ENCODE data around the gene CDH15.

The CDH15 gene

GRCh38 chr16:89197633-89198416 is 26.3 kb downstream of the CDH15 start:
- H3K9me3 ChIP-seq = no peaks in the 10 kb centered on the region
- no peak for TF ChIP-seq CTCF (IDR thresholded peaks at IDR 0.05)
- intact Hi-C loops (cut with DNase I; ENCODE audit: low total_unique reads) = no loop called here
- no peak overlapping the region for H3K27ac ChIP-seq
- no peak for DNase-seq
- peaks cover 0 to 24% (median 6%) of the 10 kb centered on the region in 4 donors for H3K4me1 ChIP-seq
- peaks cover 0 to 67% of the 10 kb centered on the region in 2 donors for H3K27me3 ChIP-seq
- no peaks in the 10 kb centered on the region for H3K36me3 ChIP-seq
- H3K4me3 ChIP-seq = no peak overlapping the region

DNA sequence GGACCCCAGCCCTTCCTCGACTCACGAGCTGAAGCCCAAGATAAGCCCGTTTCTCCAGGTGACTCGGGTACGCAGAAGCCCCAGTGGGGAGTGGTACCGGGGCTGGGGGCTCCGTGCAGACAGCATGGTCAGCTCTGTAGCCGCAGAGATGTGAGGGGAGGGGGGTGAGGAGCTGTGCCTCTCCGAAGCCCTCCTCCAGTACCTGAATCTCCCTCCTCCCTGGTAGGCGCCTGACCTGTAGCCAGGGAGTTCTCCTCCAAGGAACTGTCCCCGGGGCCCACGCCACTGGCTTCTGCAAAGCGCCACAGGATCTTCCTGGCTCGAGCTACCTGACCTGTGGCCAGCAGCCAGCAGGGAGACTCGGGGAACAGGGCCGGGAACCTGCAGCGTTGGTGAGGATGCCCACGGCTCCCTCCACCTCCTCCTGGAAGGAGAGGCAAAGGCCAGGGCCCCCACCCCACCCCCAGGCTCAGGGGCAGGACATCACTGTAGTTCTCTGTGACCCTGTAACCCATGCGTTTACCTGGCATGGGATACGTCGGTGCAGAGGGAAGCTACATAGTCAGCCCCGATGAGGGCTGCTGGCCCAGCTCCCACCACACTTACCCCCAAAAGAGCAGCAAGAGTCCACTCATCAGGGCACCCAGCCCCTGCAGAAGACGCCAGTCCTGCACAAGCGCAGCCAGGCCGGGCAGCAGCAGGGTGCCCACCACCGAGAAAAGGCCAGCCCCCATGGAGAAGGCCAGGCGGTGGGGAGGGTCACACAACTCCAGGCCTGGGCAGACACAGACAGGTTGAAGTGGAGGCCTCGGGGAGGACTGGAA is 27.1 kb downstream of the CDH15 start:
- intact Hi-C loops (cut with DNase I; ENCODE audit: low total_unique reads) = no loop called here
- DNase-seq = no peak
- H3K4me1 ChIP-seq = peaks cover 0 to 18% (median 6%) of the 10 kb centered on the region in 4 donors
- H3K9me3 ChIP-seq = no peaks in the 10 kb centered on the region
- no peak overlapping the region for H3K27ac ChIP-seq
- no peaks in the 10 kb centered on the region for H3K36me3 ChIP-seq
- H3K4me3 ChIP-seq = no peak overlapping the region
- TF ChIP-seq CTCF (IDR thresholded peaks at IDR 0.05) = no peak
- H3K27me3 ChIP-seq = peaks cover 0 to 67% of the 10 kb centered on the region in 2 donors

- no peak for TF ChIP-seq CTCF (IDR thresholded peaks at IDR 0.05)
- H3K9me3 ChIP-seq = no peaks in the 10 kb centered on the region
- peaks cover 0 to 69% of the 10 kb centered on the region in 2 donors for H3K27me3 ChIP-seq
- intact Hi-C loops (cut with DNase I; ENCODE audit: low total_unique reads) = no loop called here
- H3K4me1 ChIP-seq = peaks cover 0 to 18% (median 6%) of the 10 kb centered on the region in 4 donors
- H3K27ac ChIP-seq = no peak overlapping the region
- H3K36me3 ChIP-seq = no peaks in the 10 kb centered on the region
- H3K4me3 ChIP-seq = no peak overlapping the region
- DNase-seq = no peak
Observed at GRCh38 chr16:89199241-89200123, 27.9 kb downstream of the CDH15 start.

DNA sequence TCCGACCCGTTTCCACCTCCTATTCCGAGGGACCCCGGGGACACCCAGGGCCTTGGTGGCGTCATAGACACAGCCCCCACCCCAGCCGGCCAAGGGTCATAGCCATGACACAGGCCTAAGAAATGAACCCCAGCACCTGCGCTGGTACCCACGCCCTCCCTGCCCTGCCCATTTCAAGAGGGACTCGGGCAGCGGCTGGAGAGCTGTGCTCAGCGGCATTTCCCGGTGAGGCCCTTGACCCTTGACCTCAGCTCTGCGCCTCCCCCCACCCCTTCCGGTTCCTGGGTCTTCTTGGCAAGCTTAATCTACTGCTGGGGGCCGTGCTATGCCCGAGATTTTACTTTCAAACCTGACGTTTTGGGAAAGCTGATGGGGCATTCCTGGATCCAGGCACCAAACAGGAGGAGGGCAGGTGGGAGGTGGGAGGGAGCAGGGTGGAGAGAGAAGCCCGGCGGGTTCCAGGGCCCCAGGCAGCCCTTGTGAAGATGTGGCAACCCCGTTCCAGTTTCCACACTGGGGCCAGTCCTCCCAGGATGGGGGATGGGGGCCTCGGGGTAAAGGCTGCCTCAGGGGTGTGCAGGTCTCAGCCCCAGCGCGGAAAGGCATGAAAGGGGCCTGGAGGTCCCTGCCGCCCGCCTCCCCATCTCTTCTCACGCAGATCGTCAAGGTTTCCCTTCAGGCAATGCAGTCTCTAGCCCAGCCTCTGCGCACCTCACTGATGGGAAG is 28.7 kb downstream of the CDH15 start, which contains the start of gene SLC22A31:
TSS of gene SLC22A31 (minus strand) at position 414 of the 726 bp plus-strand sequence. CDS start at position 378, 36 bp downstream.
- no peaks in the 10 kb centered on the region for H3K9me3 ChIP-seq
- peak within 1 kb of the TSS; percentile 2 to 17 for H3K4me3 ChIP-seq
- intact Hi-C loops (cut with DNase I; ENCODE audit: low total_unique reads) = no loop called here
- H3K36me3 ChIP-seq = no peaks in the 10 kb centered on the region
- H3K27ac ChIP-seq = no peak within 1 kb of the TSS
- peaks cover 0 to 18% (median 6%) of the 10 kb centered on the region in 4 donors for H3K4me1 ChIP-seq
- TF ChIP-seq CTCF (IDR thresholded peaks at IDR 0.05) = no peak
- H3K27me3 ChIP-seq = peaks cover 0 to 71% of the 10 kb centered on the region in 2 donors
- no peak for DNase-seq
